Measurements from ENCODE around the gene CLEC5A.

DNA sequence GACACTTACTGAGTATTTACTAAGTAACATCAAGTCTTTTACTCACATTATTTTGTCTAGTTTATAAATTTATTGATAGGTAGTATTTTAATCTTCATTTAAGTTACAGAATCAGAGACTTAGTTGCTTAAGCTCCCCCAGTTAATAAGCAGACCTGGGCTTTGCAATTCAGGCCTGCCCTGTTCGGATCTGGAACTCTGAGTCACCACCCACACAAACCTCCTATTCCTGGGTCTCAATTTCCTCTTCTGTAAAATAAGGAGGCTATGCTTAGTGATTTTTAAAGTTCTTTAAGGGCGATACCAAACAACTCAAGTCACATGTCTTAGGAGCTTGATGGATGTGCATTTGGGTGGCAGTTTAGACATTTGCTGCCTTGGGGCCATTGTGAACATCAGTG, 45.4 kb upstream of the CLEC5A start:
- TF ChIP-seq, protein P1, sequence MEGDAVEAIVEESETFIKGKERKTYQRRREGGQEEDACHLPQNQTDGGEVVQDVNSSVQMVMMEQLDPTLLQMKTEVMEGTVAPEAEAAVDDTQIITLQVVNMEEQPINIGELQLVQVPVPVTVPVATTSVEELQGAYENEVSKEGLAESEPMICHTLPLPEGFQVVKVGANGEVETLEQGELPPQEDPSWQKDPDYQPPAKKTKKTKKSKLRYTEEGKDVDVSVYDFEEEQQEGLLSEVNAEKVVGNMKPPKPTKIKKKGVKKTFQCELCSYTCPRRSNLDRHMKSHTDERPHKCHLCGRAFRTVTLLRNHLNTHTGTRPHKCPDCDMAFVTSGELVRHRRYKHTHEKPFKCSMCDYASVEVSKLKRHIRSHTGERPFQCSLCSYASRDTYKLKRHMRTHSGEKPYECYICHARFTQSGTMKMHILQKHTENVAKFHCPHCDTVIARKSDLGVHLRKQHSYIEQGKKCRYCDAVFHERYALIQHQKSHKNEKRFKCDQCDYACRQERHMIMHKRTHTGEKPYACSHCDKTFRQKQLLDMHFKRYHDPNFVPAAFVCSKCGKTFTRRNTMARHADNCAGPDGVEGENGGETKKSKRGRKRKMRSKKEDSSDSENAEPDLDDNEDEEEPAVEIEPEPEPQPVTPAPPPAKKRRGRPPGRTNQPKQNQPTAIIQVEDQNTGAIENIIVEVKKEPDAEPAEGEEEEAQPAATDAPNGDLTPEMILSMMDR (tag by site-specific recombination; IDR thresholded peaks at IDR 0.05): no peak
- TF ChIP-seq KLF10 (tag by site-specific recombination; IDR thresholded peaks at IDR 0.05) (no peak), GLI4 (tag by site-specific recombination; IDR thresholded peaks at IDR 0.05) (no peak), ZNF302 (tag by site-specific recombination; IDR thresholded peaks at IDR 0.05; ENCODE audit: low read depth) (no peak), EGR2 (tag by site-specific recombination; IDR thresholded peaks at IDR 0.05; ENCODE audit: low read depth) (no peak), ZNF169 (tag by site-specific recombination; IDR thresholded peaks at IDR 0.05) (no peak), ZNF214 (tag by site-specific recombination; IDR thresholded peaks at IDR 0.05; ENCODE audit: borderline replicate concordance) (no peak), ZNF785 (tag by site-specific recombination; IDR thresholded peaks at IDR 0.05) (no peak), ZEB2 (tag by site-specific recombination; IDR thresholded peaks at IDR 0.05) (no peak), ZNF585B (tag by site-specific recombination; IDR thresholded peaks at IDR 0.05) (no peak), YY1 (tag by site-specific recombination; IDR thresholded peaks at IDR 0.05) (no peak)
- TF ChIP-seq, protein P2, sequence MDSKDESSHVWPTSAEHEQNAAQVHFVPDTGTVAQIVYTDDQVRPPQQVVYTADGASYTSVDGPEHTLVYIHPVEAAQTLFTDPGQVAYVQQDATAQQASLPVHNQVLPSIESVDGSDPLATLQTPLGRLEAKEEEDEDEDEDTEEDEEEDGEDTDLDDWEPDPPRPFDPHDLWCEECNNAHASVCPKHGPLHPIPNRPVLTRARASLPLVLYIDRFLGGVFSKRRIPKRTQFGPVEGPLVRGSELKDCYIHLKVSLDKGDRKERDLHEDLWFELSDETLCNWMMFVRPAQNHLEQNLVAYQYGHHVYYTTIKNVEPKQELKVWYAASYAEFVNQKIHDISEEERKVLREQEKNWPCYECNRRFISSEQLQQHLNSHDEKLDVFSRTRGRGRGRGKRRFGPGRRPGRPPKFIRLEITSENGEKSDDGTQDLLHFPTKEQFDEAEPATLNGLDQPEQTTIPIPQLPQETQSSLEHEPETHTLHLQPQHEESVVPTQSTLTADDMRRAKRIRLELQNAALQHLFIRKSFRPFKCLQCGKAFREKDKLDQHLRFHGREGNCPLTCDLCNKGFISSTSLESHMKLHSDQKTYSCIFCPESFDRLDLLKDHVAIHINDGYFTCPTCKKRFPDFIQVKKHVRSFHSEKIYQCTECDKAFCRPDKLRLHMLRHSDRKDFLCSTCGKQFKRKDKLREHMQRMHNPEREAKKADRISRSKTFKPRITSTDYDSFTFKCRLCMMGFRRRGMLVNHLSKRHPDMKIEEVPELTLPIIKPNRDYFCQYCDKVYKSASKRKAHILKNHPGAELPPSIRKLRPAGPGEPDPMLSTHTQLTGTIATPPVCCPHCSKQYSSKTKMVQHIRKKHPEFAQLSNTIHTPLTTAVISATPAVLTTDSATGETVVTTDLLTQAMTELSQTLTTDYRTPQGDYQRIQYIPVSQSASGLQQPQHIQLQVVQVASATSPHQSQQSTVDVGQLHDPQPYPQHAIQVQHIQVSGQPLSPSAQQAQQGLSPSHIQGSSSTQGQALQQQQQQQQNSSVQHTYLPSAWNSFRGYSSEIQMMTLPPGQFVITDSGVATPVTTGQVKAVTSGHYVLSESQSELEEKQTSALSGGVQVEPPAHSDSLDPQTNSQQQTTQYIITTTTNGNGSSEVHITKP (tag by site-specific recombination; IDR thresholded peaks at IDR 0.05): no peak
- TF ChIP-seq, protein P3, sequence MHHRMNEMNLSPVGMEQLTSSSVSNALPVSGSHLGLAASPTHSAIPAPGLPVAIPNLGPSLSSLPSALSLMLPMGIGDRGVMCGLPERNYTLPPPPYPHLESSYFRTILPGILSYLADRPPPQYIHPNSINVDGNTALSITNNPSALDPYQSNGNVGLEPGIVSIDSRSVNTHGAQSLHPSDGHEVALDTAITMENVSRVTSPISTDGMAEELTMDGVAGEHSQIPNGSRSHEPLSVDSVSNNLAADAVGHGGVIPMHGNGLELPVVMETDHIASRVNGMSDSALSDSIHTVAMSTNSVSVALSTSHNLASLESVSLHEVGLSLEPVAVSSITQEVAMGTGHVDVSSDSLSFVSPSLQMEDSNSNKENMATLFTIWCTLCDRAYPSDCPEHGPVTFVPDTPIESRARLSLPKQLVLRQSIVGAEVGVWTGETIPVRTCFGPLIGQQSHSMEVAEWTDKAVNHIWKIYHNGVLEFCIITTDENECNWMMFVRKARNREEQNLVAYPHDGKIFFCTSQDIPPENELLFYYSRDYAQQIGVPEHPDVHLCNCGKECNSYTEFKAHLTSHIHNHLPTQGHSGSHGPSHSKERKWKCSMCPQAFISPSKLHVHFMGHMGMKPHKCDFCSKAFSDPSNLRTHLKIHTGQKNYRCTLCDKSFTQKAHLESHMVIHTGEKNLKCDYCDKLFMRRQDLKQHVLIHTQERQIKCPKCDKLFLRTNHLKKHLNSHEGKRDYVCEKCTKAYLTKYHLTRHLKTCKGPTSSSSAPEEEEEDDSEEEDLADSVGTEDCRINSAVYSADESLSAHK (tag by site-specific recombination; IDR thresholded peaks at IDR 0.05): no peak
- TF ChIP-seq, protein P4, sequence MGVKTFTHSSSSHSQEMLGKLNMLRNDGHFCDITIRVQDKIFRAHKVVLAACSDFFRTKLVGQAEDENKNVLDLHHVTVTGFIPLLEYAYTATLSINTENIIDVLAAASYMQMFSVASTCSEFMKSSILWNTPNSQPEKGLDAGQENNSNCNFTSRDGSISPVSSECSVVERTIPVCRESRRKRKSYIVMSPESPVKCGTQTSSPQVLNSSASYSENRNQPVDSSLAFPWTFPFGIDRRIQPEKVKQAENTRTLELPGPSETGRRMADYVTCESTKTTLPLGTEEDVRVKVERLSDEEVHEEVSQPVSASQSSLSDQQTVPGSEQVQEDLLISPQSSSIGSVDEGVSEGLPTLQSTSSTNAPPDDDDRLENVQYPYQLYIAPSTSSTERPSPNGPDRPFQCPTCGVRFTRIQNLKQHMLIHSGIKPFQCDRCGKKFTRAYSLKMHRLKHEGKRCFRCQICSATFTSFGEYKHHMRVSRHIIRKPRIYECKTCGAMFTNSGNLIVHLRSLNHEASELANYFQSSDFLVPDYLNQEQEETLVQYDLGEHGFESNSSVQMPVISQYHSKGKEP (tag by site-specific recombination; IDR thresholded peaks at IDR 0.05): no peak

Measured in HEK293 (cell line).